Activated T-cell treated with anti-CD3 and anti-CD28 coated beads for 4 hours (primary cell): ENCODE data around the gene NQO2.
"Not testable (repeated sequence)": the region's sequence is repeated elsewhere in the genome, so short reads cannot be mapped to it uniquely, and the experiment has no call there.

Experiments used
- DNase-seq: peaks from one replicate; pipeline ENCODE4 v3.0.0-alpha.2; 2020

Gene NQO2

DNA sequence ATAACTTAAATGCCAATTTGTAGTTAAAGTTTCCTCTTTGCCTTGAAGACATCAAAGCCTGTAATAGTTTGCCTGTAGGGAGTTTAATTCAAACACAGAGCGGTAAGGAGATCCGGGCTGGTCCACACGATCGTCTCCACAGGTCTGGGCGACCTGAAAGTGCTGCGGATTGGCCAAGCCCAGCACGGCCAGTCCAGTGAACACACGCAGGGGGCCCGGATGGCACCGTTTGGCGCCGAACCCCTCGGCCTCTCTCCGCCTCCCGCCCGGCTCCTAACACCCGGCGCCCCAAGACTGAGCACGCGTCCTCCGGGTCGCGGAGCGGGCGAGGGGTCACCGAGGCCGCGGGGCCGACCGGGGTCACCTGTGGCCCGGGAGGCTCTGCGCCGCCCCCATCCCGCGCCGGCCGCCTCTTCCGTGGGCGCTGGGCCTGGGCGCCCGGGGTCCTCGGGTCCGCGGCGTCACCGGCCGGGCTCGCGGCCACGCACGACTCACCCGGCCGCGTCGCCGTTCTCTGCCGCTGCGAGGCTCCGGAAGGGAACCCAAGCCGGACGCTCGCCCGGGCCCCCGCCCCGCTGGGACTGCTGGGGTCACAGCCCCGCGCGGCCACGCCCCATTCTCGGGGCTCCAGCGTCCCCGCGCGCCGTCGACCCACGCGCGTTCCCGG lies 28.8 kb upstream of the NQO2 start:
- DNase-seq = peak; percentile 20

DNA sequence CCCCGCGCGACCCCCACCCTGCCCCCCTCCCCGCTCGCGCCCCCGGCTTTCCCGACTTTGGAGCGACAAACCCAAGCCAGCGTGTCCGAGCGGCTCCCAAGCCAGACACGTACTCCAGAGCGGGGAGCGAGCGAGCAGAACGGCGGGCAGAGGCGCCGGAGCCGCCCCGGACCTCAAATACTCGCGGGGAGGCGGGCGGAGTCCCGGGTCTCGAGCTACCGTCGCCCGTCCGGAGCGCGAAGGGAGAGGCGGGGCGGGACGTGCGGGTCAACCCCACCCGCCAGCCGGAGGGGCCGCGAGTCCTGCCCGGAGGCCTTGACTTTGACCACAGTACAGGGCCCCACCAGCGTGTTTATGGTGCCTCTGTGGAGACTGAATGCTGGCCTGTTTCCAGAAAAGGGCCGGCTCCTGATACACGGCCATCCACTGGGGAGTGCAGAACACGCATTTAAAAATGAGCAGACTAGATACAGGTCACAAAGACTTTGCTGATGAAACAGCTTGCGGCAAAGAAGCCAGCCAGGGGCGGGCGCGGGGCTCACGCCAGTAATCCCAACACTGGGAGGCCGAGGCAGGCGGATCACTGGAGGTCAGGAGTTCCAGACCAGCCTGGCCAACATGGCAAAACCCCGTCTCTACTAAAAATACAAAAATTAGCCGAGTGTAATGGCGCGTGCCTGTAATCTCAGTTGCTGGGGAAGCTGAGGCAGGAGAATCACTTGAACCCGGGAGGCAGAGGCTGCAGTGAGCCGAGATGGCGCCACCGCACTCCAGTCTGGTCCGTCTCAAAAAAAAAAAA lies 28.1 kb upstream of the NQO2 start, which contains the start of gene SERPINB6:
Gene SERPINB6 (minus strand): TSS at position 148 of the 799 bp plus-strand sequence. CDS start 12,235 bp downstream, outside the sequence.
- DNase-seq = peak; percentile 24

- DNase-seq = not testable (repeated sequence)
Measured at GRCh38 chr6:2972219-2972487, 27.5 kb upstream of the NQO2 start.

- not testable (repeated sequence) for DNase-seq
Measured at GRCh38 chr6:2972685-2973084, 27.0 kb upstream of the NQO2 start.

DNA sequence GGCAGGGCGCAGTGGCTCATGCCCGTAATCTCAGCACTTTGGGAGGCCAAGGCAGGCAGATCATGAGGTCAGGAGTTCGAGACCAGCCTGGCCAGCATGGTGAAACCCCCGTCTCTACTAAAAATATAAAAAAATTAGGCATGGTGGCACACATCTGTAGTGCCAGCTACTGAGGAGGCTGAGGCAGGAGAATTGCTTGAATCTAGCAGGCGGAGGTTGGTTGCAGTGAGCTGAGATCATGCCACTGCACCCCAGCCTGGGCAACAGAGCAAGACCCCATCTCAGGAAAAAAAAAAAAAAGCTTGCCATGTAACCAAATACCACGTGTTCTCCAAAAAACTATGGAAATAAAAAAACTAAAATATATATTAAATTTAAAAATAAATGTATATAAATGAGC lies 26.5 kb upstream of the NQO2 start:
- DNase-seq = not testable (repeated sequence)

GRCh38 chr6:2973676-2974075 lies 26.0 kb upstream of the NQO2 start:
- DNase-seq = no peak

GRCh38 chr6:2976060-2976459 lies 23.6 kb upstream of the NQO2 start:
- no peak for DNase-seq

DNA sequence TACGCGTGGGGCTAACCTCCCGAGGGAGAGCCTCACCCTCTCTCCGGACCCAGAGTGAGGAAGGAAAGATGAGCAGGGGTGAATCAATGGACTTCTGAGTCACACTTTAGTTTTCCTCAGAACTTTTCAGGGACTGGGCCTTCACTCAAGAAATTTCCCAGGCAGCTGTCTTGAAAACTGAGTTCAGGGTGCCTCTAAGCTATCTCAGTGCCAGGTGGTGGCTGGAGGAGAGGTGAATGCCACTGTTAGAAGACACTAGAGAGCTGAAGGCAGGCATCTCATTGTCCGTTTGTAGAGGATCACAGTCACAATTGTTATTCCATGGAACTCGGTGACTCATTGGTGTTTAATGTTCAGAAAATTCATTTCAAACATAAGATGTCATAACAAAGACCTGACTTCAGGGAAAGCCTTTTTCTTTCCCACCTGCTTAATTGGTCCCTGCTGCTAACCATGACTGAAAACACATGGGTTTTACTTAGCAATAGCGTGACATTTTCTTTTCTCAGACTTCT lies 23.1 kb upstream of the NQO2 start:
- DNase-seq = no peak

- DNase-seq = no peak
Measured at GRCh38 chr6:2977290-2977689, 22.4 kb upstream of the NQO2 start.

GRCh38 chr6:2977799-2978590 lies 21.7 kb upstream of the NQO2 start:
- no peak for DNase-seq

- no peak for DNase-seq
Measured at GRCh38 chr6:2978923-2979322, 20.8 kb upstream of the NQO2 start.

GRCh38 chr6:2979819-2980464 lies 19.8 kb upstream of the NQO2 start:
- no peak for DNase-seq

- DNase-seq = no peak
Measured at GRCh38 chr6:2980465-2980855, 19.2 kb upstream of the NQO2 start.

- no peak for DNase-seq
Measured at GRCh38 chr6:2982426-2983117, 17.1 kb upstream of the NQO2 start.

GRCh38 chr6:2984738-2985406 lies 14.8 kb upstream of the NQO2 start:
- DNase-seq = no peak

- DNase-seq = no peak
Measured at GRCh38 chr6:2986722-2987221, 12.9 kb upstream of the NQO2 start.

DNA sequence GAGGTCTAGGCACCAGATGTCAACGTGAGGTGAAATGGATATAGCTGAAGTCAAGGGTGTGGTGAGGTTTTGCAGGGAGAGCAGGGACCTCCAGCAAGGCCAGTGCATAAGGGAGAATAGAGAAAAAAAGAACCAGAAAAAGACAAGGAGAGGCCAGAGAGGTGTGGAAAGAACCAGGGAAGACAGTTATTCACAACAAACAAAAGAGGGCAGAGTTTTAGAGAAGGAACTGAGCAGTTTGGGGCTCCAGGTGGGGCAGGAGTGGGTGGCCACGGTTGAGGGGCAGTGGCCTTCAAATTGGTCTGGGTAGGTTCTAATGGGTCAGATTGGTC lies 11.6 kb upstream of the NQO2 start:
- no peak for DNase-seq

DNA sequence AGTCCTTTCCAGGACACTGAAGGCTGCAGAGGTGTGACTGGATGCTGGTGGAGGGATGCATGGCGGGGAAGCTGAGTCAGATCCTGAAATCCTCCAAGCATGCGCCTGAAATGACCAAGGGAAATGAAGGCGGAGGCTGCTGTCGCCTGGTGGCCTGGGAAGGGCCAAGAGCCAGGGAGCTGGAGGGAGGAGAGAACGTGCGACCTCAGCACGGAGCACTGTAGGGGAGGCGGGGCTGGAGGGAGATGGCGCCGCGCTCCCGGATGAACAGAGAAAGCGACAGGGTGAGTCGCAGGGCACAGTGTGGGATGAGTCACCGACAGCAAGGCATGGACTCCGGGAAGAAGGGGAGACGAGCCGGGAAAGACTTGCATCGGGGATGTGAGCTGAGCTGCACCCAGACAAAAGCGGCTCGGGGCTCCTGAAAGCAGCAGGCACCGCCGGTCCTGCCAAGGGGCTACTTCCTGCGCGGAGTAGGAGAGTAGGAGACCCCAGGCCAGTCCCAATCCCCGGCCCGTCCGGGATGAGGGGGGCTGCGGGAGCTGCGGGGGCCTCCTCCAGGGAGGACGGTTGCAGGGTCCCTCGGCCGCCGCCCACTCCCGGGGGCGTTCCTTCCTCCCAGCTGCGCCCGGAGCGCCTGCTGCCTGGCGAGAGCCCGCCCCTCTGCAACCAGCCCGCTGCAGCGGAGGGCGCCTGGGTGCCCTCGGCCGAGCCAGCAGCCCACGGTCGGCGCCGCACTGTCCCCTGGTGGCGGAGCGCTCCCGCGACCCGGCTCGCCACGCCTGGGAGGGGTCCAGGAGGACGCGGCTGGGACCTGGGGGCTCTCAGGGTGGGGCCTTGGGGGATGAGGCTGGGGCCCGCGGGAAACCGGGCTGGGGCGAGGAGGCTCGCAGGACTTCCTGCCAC lies 11.0 kb upstream of the NQO2 start:
- peak; percentile 52 for DNase-seq

GRCh38 chr6:2989332-2990247 lies 10.1 kb upstream of the NQO2 start:
- peak; percentile 65 for DNase-seq
